K562 (cell line): ENCODE results near the gene TAF1B. TPM values are rescaled to one million over a fixed set of nuclear protein-coding genes. Genes with fewer than 3 reads are reported as not detected.

Source experiments
- ATAC-seq: fragments of 200-7000 bp; cut with Tn5 transposase; 3 replicates; pipeline ENCODE4 v1.9.1; 2020; ENCODE audit warnings: moderate library complexity
- BruUV-seq: library from RNA; stranded (reverse); fragments of 400-500 nt; replicated peaks from 2 replicates; lab custom pipeline; 2021; lab: Mats Ljungman, UMichigan
- CTCF ChIA-PET: fragments of 300-600 bp; formaldehyde crosslinking; extraction: SDS; loops from one replicate; lab custom pipeline; 2021; ENCODE audit warnings: low intra/inter-chr PET ratio; lab: Yijun Ruan, JAX
- POLR2A ChIA-PET: fragments of 300-600, 350-650 bp; sonication (Branson Sonifier 250); formaldehyde crosslinking; extraction: SDS; loops from one replicate; lab custom pipeline; 2021; ENCODE audit warnings: antibody characterized with exemption, inconsistent platforms; lab: Yijun Ruan, JAX
- DNase-seq, 4 experiments: peaks; one replicate each; pipeline versions ENCODE4 v3.0.0 to v3.0.0-alpha.2; 2011 to 2018; ENCODE audit warnings: low spot score in 3 of 4, mixed read lengths in 3 of 4; ENCODE audit errors: extremely low read depth in 1 of 4
- FAIRE-seq: peaks from 2 replicates; lab custom pipeline; 2011; peaks lifted over from hg19 to GRCh38; lab: Jason Lieb, UNC
- H2AFZ ChIP-seq: 2 replicates; pipeline ENCODE4 v1.6.0; 2011; ENCODE audit warnings: low read depth, low read length, control low read depth, inconsistent platforms
- H3K27ac ChIP-seq: fragments of 200-600 bp; 3 replicates; pipeline ENCODE4 v1.8.0; 2011; ENCODE audit warnings: low read depth, mild to moderate bottlenecking, control low read depth, inconsistent platforms, low read length, moderate library complexity, mixed read lengths; ENCODE audit errors: extremely low read depth
- H3K27me3 ChIP-seq, 2 experiments: fragments of 300-600 bp in 1 of 2; 2 replicates in 1 of 2; 3 replicates in 1 of 2; pipeline versions ENCODE4 v1.6.0 to v1.8.0; 2011; ENCODE audit warnings: inconsistent platforms in 2 of 2, low read length in 2 of 2, mild to moderate bottlenecking in 1 of 2, mixed read lengths in 1 of 2, moderate library complexity in 1 of 2; ENCODE audit not compliant: control insufficient read depth in 2 of 2, insufficient read depth in 2 of 2
- H3K36me3 ChIP-seq: fragments of 300-600 bp; 3 replicates; pipeline ENCODE4 v1.8.0; 2011; ENCODE audit warnings: mild to moderate bottlenecking, low read length, inconsistent platforms; ENCODE audit not compliant: control insufficient read depth, insufficient read depth
- H3K4me1 ChIP-seq, 2 experiments: fragments of 200-600 bp in 1 of 2; replicated peaks in 1 of 2; 2 replicates in 1 of 2; 3 replicates in 1 of 2; pipeline versions ENCODE4 v1.5.1 to v1.8.0; 2011; ENCODE audit warnings: inconsistent platforms in 2 of 2, low read length in 2 of 2, mild to moderate bottlenecking in 1 of 2, mixed read lengths in 1 of 2, moderate library complexity in 1 of 2; ENCODE audit not compliant: control insufficient read depth in 2 of 2, insufficient read depth in 2 of 2
- H3K4me2 ChIP-seq: 2 replicates; pipeline ENCODE4 v1.6.1; 2011; ENCODE audit warnings: low read length, control low read depth, inconsistent platforms, mixed read lengths; ENCODE audit not compliant: insufficient read depth
- H3K4me3 ChIP-seq: fragments of 200-600 bp; sonication (generic), shearing (Covaris generic); 2 replicates; pipeline ENCODE4 v1.5.1; 2016; ENCODE audit warnings: control low read depth, inconsistent platforms
- H3K79me2 ChIP-seq: fragments of 200-600 bp; 3 replicates; pipeline ENCODE4 v1.8.0; 2011; ENCODE audit warnings: low read length, inconsistent platforms; ENCODE audit not compliant: control insufficient read depth, insufficient read depth
- H3K9ac ChIP-seq, 2 experiments: 2 replicates each; pipeline versions ENCODE4 v1.6.0 to v1.6.1; 2011; ENCODE audit warnings: low read depth in 2 of 2, low read length in 2 of 2, control low read depth in 1 of 2, inconsistent platforms in 1 of 2, mild to moderate bottlenecking in 1 of 2, mixed read lengths in 1 of 2; ENCODE audit not compliant: insufficient read depth in 1 of 2
- H3K9me1 ChIP-seq: one replicate; pipeline ENCODE4 v1.6.0; 2011; ENCODE audit warnings: inconsistent platforms, mild to moderate bottlenecking, low read length, moderate library complexity; ENCODE audit not compliant: control insufficient read depth, insufficient read depth
- H3K9me3 ChIP-seq: replicated peaks from 2 replicates; pipeline ENCODE4 v1.5.1; 2011; ENCODE audit warnings: low read depth, low read length, inconsistent platforms; ENCODE audit not compliant: control insufficient read depth, insufficient read depth
- H4K20me1 ChIP-seq: replicated peaks from 2 replicates; pipeline ENCODE4 v1.6.1; 2011; ENCODE audit warnings: low read length, inconsistent platforms, mixed read lengths; ENCODE audit not compliant: control insufficient read depth, insufficient read depth
- CHCHD3 ChIP-seq: fragments of 250-450 bp; sonication (Bioruptor Pico); IDR thresholded peaks from 2 replicates; pipeline ENCODE4 v2.1.2; 2022; ENCODE audit warnings: mild to moderate bottlenecking
- FOS ChIP-seq: IDR thresholded peaks from 3 replicates; pipeline ENCODE4 v1.6.1; 2011; ENCODE audit not compliant: insufficient read length; ENCODE audit errors: extremely low read depth
- HDAC2 ChIP-seq: fragments of 450-650 bp; IDR thresholded peaks from 2 replicates; pipeline ENCODE4 v1.6.1; 2016; ENCODE audit warnings: mild to moderate bottlenecking
- JUND ChIP-seq, 2 experiments: IDR thresholded peaks; 2 replicates in 1 of 2; 3 replicates in 1 of 2; pipeline ENCODE4 v1.6.1; 2011; ENCODE audit warnings: borderline replicate concordance in 2 of 2, low read depth in 2 of 2, low read length in 2 of 2, improper control_type of control experiment in 1 of 2, missing biosample characterization in 1 of 2, missing genetic modification characterization in 1 of 2, missing genetic modification reagents in 1 of 2
- NFIC ChIP-seq: fragments of 450-650 bp; IDR thresholded peaks from 2 replicates; pipeline ENCODE4 v1.6.1; 2017; ENCODE audit warnings: mild to moderate bottlenecking, inconsistent platforms
- TOE1 ChIP-seq, 2 experiments: fragments of 450-650 bp in 1 of 2; sonication (generic) in 1 of 2; formaldehyde crosslinking in 1 of 2; IDR thresholded peaks; 2 replicates each; pipeline versions ENCODE4 v1.7.1 to v1.8.0; 2016 to 2022; ENCODE audit warnings: borderline replicate concordance in 2 of 2, mild to moderate bottlenecking in 2 of 2, antibody characterized with exemption in 1 of 2, inconsistent platforms in 1 of 2, low read depth in 1 of 2, missing genetic modification reagents in 1 of 2, moderate library complexity in 1 of 2
- ZBTB2 ChIP-seq: fragments of 450-650 bp; IDR thresholded peaks from 2 replicates; pipeline ENCODE4 v1.6.1; 2016; ENCODE audit warnings: antibody characterized with exemption
- ZEB2 ChIP-seq: fragments of 450-650 bp; IDR thresholded peaks from 2 replicates; pipeline ENCODE4 v1.6.1; 2016
- ZNF609 ChIP-seq: sonication (generic); formaldehyde crosslinking; IDR thresholded peaks from 2 replicates; pipeline ENCODE4 v1.8.1; 2023; ENCODE audit warnings: missing genetic modification reagents, mild to moderate bottlenecking, borderline replicate concordance
- ZNF79 ChIP-seq: fragments of 250-450 bp; sonication (Bioruptor Pico); IDR thresholded peaks from 2 replicates; pipeline ENCODE4 v1.4.0; 2020; ENCODE audit warnings: low read depth, mild to moderate bottlenecking, moderate library complexity
- WGBS: fragments of 100-300 bp; shearing (Covaris generic); methylation state at CpG from one replicate; pipeline ENCODE4 v1.1.6; 2016; ENCODE audit warnings: low coverage, mixed read lengths; ENCODE audit not compliant: insufficient coverage; ENCODE audit errors: missing lambda C conversion rate; 5-methylcytosine and 5-hydroxymethylcytosine counted together
- in situ Hi-C: fragments of 300-500 bp; cut with MboI; formaldehyde crosslinking; loops from 4 replicates; pipeline ENCODE4 v1.15.0; 2018; ENCODE audit warnings: inconsistent platforms, mixed read lengths
- intact Hi-C: fragments of 100-400 bp; cut with micrococcal nuclease; formaldehyde crosslinking; loops from 2 replicates; pipeline ENCODE4 v1.14.2; 2022
- polyA plus RNA-seq, 8 experiments: library from polyadenylated mRNA; depleted of rRNA in 4 of 8; stranded (reverse) in 5 of 8; unstranded in 3 of 8; fragments of >200 nt; fragmentation: Nextera tagmentation in 2 of 8; fragmentation: Illumina TruSeq in 1 of 8; extraction: Ambion mirVana in 2 of 8; extraction: Trizol in 1 of 8; gene quantifications; 2 replicates each; pipeline versions ENCODE4 v1.2.1 to v1.2.3, GENCODE V29; 2011 to 2014; ENCODE audit warnings: inconsistent platforms in 1 of 8, missing spikeins in 1 of 8
- total RNA-seq, 7 experiments: library from RNA; depleted of rRNA in 6 of 7; stranded (reverse); fragments of >200 nt in 6 of 7; fragmentation: Illumina TruSeq in 2 of 7; extraction: Trizol in 2 of 7; gene quantifications; 2 replicates each; pipeline versions ENCODE4 v1.2.1 to v1.2.3, GENCODE V29; 2011 to 2021; ENCODE audit warnings: low replicate concordance in 1 of 7
- TF ChIP-seq, protein P1 (sequence below): fragments of 450-650 bp; IDR thresholded peaks from 2 replicates; pipeline ENCODE4 v1.6.1; 2018; ENCODE audit warnings: mild to moderate bottlenecking, low read depth; ENCODE audit not compliant: partially characterized antibody

TAF1B gene
- total and polyA plus RNA-seq, 9 of the 15 experiments (the other 6 are each of a cell fraction or from before 2014, with no cell fraction given) = 8.8 to 25.1 (median 17.3) TPM

- TF ChIP-seq ZNF609 (CRISPR knock-in tag) (no peak), TOE1 (IDR thresholded peaks at IDR 0.05; ENCODE audit: borderline replicate concordance) (no peak), TOE1 (CRISPR knock-in tag; IDR thresholded peaks at IDR 0.05; ENCODE audit: borderline replicate concordance, low read depth) (no peak)
Observed at GRCh38 chr2:9975328-9975727, 132.1 kb downstream of the TAF1B start (continued).

DNA sequence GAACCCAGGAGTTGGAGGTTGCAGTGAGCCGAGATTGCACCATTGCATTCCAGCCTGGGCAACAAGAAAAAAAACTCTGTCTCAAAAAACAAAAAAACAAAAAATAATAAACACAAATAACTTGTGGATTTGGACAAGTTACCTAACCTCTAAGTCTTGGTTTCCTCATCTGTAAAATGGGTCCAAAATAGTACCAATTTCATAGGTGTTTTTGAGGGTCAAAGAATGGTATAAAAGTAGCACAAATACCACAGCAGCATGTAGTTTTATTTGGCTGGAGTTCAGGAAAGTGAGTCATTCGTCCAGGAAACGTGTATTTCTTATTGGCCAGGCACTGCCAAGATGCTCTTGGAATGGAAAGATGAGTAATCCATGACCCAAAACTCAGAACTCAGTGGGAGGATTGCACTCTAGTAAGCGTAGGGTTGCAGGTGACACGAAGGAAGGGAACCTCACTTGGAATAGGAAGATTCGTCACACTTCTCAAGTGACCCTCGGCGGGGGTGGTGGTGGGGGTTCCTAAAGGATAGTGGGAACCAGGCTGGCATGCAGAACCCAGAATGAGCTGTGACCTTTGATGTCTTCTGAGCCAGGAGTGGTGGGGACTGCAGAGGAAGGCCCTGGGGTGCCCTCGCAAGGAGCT is 132.7 kb downstream of the TAF1B start:
- H3K9ac ChIP-seq = no peak overlapping the region
- peaks cover 0 to 8% of the 10 kb centered on the region in 2 experiments; a peak in 3 of 5 replicates for H3K4me1 ChIP-seq
- H4K20me1 ChIP-seq = no peaks in the 10 kb centered on the region
- ATAC-seq (0 out of 3 replicates have a peak, but pooled peaks have one; percentile 25), DNase-seq (peak; percentile 30 to 58 (median 35)), FAIRE-seq (peak; percentile 42)
- peaks cover 4% of the 10 kb centered on the region; the same call in 2 of the 3 replicates for H3K36me3 ChIP-seq
- H2AFZ ChIP-seq = no peak overlapping the region
- no TSS peak for BruUV-seq
- H3K9me3 ChIP-seq = no peaks in the 10 kb centered on the region; the same call in 1 of the 2 replicates
- H3K27me3 ChIP-seq = no peaks in the 10 kb centered on the region
- H3K27ac ChIP-seq = no peak overlapping the region
- in situ Hi-C loops = no loop called here
- CTCF ChIA-PET = no interaction called here
- intact Hi-C loops = no loop called here
- H3K79me2 ChIP-seq = no peaks in the 10 kb centered on the region
- H3K4me2 ChIP-seq = no peak overlapping the region
- 44% methylated on average over 9 of the region's 9 CpGs for WGBS
- H3K4me3 ChIP-seq = no peak overlapping the region
- H3K9me1 ChIP-seq = no peaks in the 10 kb centered on the region
- POLR2A ChIA-PET = interaction anchor here (0.7 kb wide), 1 partner anchor 8 kb away, joined by 3 read pairs; no protein-coding TSS in a partner anchor
- peak; percentile 85 for TF ChIP-seq NFIC
- no peak for TF ChIP-seq ZEB2
- TF ChIP-seq ZNF79 = no peak
- peak; percentile 49 for TF ChIP-seq FOS
- no peak for TF ChIP-seq ZBTB2
- 0 out of 2 replicates have a peak, but pooled peaks have one; percentile 39 for TF ChIP-seq HDAC2
- no peak for TF ChIP-seq CHCHD3 (CRISPR knock-in tag)
- peak; percentile 84; the same call in 1 of the 2 replicates for TF ChIP-seq JUND (IDR thresholded peaks at IDR 0.05; ENCODE audit: borderline replicate concordance, low read depth, low read length)
- peak; percentile 63; the same call in 1 of the 3 replicates for TF ChIP-seq JUND (tag; IDR thresholded peaks at IDR 0.05; ENCODE audit: borderline replicate concordance, low read depth, low read length)
- TF ChIP-seq, protein P1, sequence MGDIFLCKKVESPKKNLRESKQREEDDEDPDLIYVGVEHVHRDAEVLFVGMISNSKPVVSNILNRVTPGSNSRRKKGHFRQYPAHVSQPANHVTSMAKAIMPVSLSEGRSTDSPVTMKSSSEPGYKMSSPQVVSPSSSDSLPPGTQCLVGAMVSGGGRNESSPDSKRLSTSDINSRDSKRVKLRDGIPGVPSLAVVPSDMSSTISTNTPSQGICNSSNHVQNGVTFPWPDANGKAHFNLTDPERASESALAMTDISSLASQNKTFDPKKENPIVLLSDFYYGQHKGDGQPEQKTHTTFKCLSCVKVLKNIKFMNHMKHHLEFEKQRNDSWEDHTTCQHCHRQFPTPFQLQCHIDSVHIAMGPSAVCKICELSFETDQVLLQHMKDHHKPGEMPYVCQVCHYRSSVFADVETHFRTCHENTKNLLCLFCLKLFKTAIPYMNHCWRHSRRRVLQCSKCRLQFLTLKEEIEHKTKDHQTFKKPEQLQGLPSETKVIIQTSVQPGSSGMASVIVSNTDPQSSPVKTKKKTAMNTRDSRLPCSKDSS = no peak
